A673 (cell line): ENCODE measurements around the gene CA5A. TPM values are rescaled to one million over a fixed set of nuclear protein-coding genes. Genes with fewer than 3 reads are reported as not detected.

Source experiments
- BruUV-seq: library from RNA; stranded (reverse); fragments of 400-500 nt; replicated peaks from 2 replicates; lab custom pipeline; 2021; lab: Mats Ljungman, UMichigan
- CTCF ChIA-PET: fragments of 300-600 bp; sonication (Branson Sonifier 250); formaldehyde crosslinking; loops from one replicate; lab custom pipeline; 2022; ENCODE audit warnings: antibody characterized with exemption; lab: Charles Lee
- POLR2A ChIA-PET: fragments of 300-600 bp; sonication (Branson Sonifier 250); formaldehyde crosslinking; loops from one replicate; lab custom pipeline; 2022; ENCODE audit warnings: antibody characterized with exemption; ENCODE audit not compliant: low non-redundant PET; lab: Charles Lee
- DNase-seq: peaks from one replicate; pipeline ENCODE4 v3.0.0-alpha.2; 2015; ENCODE audit warnings: low spot score
- H3K27ac ChIP-seq: fragments of 200-600 bp; sonication (generic); 2 replicates; pipeline ENCODE4 v1.5.1; 2016; ENCODE audit warnings: mixed run types, low read depth, mild to moderate bottlenecking, mixed read lengths, antibody characterized with exemption, low read length; ENCODE audit not compliant: poor library complexity, severe bottlenecking
- H3K27me3 ChIP-seq: fragments of 200-600 bp; sonication (generic); replicated peaks from 2 replicates; pipeline ENCODE4 v1.6.1; 2017; ENCODE audit warnings: mixed run types, low read depth, mild to moderate bottlenecking, mixed read lengths, antibody characterized with exemption, low read length; ENCODE audit not compliant: insufficient read depth, poor library complexity
- H3K36me3 ChIP-seq: fragments of 200-600 bp; sonication (generic); 2 replicates; pipeline ENCODE4 v1.6.1; 2016; ENCODE audit warnings: mixed run types, mild to moderate bottlenecking, mixed read lengths, antibody characterized with exemption, low read length; ENCODE audit not compliant: insufficient read depth, poor library complexity, severe bottlenecking
- H3K4me1 ChIP-seq: fragments of 200-600 bp; sonication (generic); 2 replicates; pipeline ENCODE4 v1.6.1; 2017; ENCODE audit warnings: mixed run types, mild to moderate bottlenecking, mixed read lengths, antibody characterized with exemption, low read length; ENCODE audit not compliant: insufficient read depth, poor library complexity, severe bottlenecking
- H3K4me3 ChIP-seq: fragments of 200-600 bp; sonication (generic); 2 replicates; pipeline ENCODE4 v1.5.1; 2016; ENCODE audit warnings: low read depth, mixed run types, mild to moderate bottlenecking, mixed read lengths, low read length; ENCODE audit not compliant: poor library complexity, severe bottlenecking
- H3K9me3 ChIP-seq: fragments of 200-600 bp; sonication (generic); 2 replicates; pipeline ENCODE4 v1.6.1; 2016; ENCODE audit warnings: mixed run types, low read depth, mild to moderate bottlenecking, mixed read lengths, antibody characterized with exemption, low read length; ENCODE audit not compliant: poor library complexity, severe bottlenecking
- EZH2 ChIP-seq: fragments of 200-600 bp; sonication (generic); IDR thresholded peaks from 2 replicates; pipeline ENCODE4 v1.6.1; 2017; ENCODE audit warnings: borderline replicate concordance, low read depth, mild to moderate bottlenecking, mixed read lengths, antibody characterized with exemption, low read length; ENCODE audit not compliant: poor library complexity, severe bottlenecking
- intact Hi-C: fragments of 100-400 bp; cut with micrococcal nuclease; formaldehyde crosslinking; loops from one replicate; pipeline ENCODE4 v1.10.0; 2022; ENCODE audit not compliant: unreplicated experiment
- total RNA-seq: library from RNA; stranded (reverse); gene quantifications from 2 replicates; pipeline ENCODE4 v1.2.3, GENCODE V29; 2021
- TF ChIP-seq, protein P1 (sequence below): fragments of 300-800, 200-600 bp; sonication (generic); conservative IDR thresholded peaks from 2 replicates; pipeline ENCODE4 v1.5.1; 2017; ENCODE audit warnings: low read depth, mild to moderate bottlenecking, antibody characterized with exemption, low read length, moderate library complexity, mixed read lengths

Gene CA5A
- total RNA-seq, 1 experiment from 2014 or later, result not detected

DNA sequence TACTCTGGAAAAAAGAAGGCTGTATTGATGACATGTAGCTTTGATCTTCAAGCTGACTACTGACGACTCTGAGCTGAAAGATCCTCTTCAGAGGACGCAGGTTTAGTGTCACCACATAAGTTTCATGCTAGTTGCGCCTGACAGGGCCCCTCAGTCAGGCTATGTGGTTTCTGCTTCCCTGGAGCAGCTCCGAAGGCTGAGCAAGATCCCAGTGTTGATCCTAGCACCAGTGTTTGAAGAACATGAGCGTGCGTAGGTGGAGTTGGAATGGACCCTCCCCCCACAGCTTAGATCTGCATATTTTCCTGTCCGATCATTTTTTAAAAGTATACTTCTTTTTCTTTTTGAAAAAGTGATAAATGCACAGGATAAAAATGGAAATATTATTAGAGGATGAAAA, 32.2 kb upstream of the CA5A start:
- ChIA-PET POLR2A (interaction anchor here (0.6 to 0.7 kb wide), 2 partner anchors 11 to 97 kb away, joined by 3 to 5 read pairs; no protein-coding TSS in a partner anchor), CTCF (no interaction called here)
- TF ChIP-seq, protein P1, sequence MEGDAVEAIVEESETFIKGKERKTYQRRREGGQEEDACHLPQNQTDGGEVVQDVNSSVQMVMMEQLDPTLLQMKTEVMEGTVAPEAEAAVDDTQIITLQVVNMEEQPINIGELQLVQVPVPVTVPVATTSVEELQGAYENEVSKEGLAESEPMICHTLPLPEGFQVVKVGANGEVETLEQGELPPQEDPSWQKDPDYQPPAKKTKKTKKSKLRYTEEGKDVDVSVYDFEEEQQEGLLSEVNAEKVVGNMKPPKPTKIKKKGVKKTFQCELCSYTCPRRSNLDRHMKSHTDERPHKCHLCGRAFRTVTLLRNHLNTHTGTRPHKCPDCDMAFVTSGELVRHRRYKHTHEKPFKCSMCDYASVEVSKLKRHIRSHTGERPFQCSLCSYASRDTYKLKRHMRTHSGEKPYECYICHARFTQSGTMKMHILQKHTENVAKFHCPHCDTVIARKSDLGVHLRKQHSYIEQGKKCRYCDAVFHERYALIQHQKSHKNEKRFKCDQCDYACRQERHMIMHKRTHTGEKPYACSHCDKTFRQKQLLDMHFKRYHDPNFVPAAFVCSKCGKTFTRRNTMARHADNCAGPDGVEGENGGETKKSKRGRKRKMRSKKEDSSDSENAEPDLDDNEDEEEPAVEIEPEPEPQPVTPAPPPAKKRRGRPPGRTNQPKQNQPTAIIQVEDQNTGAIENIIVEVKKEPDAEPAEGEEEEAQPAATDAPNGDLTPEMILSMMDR, result no peak
- TF ChIP-seq EZH2, result no peak
- H3K36me3 ChIP-seq, result no peaks in the 10 kb centered on the region
- H3K4me1 ChIP-seq, result no peaks in the 10 kb centered on the region
- H3K27ac ChIP-seq, result no peak overlapping the region
- DNase-seq, result no peak
- no peak overlapping the region for H3K4me3 ChIP-seq
- intact Hi-C loops, result no loop called here
- peaks cover 16% of the 10 kb centered on the region for H3K9me3 ChIP-seq
- BruUV-seq, result no TSS peak
- no peaks in the 10 kb centered on the region for H3K27me3 ChIP-seq

DNA sequence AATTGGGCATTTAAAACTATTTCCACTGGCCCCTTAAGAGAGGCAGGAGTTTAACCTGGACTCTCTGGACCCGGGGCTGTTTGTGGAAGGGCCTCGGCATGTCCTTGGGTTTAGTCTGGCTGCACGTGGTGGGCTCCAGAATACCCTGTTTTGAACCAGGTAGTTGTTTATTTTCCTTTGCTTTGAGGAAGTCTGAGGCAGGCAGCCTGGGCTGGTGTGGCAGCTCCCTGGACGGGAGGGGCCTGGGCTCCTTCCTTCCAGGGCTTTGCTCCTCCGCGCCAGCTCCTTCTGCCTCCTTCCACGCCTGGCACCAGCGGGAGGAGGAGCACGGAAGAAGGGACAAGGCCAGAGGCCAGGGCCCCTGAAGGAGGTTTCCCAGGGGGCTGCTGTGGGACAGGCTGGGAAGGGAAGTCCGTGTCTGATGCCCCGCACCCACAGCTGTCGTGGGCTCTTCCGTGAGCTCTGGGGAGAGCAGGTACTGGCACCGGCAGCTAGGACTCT, 30.4 kb upstream of the CA5A start:
- CTCF ChIA-PET, result no interaction called here
- no peak for DNase-seq
- TF ChIP-seq, protein P1, result no peak
- TF ChIP-seq EZH2, result no peak
- no peaks in the 10 kb centered on the region for H3K4me1 ChIP-seq
- POLR2A ChIA-PET, result no interaction called here
- peak overlapping the region; percentile 5 for H3K27ac ChIP-seq
- BruUV-seq, result no TSS peak
- intact Hi-C loops, result no loop called here
- H3K27me3 ChIP-seq, result no peaks in the 10 kb centered on the region
- H3K4me3 ChIP-seq, result no peak overlapping the region
- peaks cover 7% of the 10 kb centered on the region for H3K9me3 ChIP-seq
- H3K36me3 ChIP-seq, result no peaks in the 10 kb centered on the region

DNA sequence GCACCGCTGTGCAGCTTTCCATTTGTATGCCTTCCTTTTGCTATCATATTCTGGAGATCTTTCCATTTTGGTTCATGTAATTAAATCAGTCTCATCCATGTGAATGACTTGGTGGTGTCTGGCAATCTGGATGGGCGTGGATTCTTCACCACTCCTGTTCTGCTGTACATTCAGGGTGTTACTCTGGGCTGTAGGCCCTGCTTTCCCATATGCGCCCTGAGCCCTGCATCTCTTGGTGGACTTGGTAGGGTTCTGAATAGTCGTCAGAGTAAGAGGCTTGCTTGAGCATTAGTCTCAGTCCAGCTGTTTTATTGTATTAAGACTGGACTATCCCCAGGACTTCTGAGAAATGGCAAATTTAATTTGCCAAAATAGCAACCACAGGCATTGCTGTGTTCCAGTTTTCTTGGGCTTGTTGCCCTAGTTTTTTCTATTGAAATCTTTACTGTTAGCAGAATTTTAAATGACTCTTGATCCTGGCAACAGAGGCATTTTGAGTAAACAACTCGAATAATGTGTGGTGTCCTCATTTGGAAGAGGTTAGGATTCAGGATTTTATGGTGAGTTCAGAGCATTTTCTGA, 29.8 kb upstream of the CA5A start:
- peak overlapping the region; percentile 5 for H3K27ac ChIP-seq
- no peaks in the 10 kb centered on the region for H3K4me1 ChIP-seq
- ChIA-PET POLR2A (no interaction called here), CTCF (no interaction called here)
- TF ChIP-seq EZH2, result no peak
- TF ChIP-seq, protein P1, result no peak
- H3K9me3 ChIP-seq, result peaks cover under 1% of the 10 kb centered on the region
- DNase-seq, result no peak
- BruUV-seq, result no TSS peak
- H3K36me3 ChIP-seq, result no peaks in the 10 kb centered on the region
- H3K27me3 ChIP-seq, result no peaks in the 10 kb centered on the region
- intact Hi-C loops, result no loop called here
- no peak overlapping the region for H3K4me3 ChIP-seq
